ENCODE results near the gene KCNE3.

DNA sequence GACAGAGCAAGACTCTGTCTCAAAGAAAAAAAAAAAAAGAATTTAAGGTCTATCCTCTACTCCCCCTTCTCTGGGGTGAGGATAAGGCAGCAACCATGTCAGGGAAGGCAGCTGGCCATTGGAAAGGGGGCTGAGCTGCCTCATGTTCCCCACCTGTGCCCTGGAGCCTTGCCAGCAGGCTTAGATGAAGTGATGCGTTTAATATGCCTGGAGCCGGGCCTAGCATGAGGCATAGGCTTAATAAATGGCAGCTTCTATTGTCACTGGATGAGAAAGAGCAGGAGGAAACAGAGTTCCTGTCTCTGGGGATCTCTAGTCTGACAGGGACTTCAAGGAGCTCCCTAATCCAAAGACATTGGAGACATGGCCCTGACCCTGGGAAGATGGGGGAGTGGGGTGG is 3.2 kb upstream of the KCNE3 start:
- TF ChIP-seq CTCF (IDR thresholded peaks at IDR 0.05; ENCODE audit: low read depth, low read length): no peak
- TF ChIP-seq EZH2phosphoT487 (IDR thresholded peaks at IDR 0.05; ENCODE audit: low read depth): no peak
